ENCODE results near the gene SNPH.
"Not testable (repeated sequence)": the region's sequence is repeated elsewhere in the genome, so short reads cannot be mapped to it uniquely, and the experiment has no call there.

Gene SNPH, protein sequence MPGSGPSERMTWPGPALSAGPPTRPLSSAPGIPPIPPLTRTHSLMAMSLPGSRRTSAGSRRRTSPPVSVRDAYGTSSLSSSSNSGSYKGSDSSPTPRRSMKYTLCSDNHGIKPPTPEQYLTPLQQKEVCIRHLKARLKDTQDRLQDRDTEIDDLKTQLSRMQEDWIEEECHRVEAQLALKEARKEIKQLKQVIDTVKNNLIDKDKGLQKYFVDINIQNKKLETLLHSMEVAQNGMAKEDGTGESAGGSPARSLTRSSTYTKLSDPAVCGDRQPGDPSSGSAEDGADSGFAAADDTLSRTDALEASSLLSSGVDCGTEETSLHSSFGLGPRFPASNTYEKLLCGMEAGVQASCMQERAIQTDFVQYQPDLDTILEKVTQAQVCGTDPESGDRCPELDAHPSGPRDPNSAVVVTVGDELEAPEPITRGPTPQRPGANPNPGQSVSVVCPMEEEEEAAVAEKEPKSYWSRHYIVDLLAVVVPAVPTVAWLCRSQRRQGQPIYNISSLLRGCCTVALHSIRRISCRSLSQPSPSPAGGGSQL

DNA sequence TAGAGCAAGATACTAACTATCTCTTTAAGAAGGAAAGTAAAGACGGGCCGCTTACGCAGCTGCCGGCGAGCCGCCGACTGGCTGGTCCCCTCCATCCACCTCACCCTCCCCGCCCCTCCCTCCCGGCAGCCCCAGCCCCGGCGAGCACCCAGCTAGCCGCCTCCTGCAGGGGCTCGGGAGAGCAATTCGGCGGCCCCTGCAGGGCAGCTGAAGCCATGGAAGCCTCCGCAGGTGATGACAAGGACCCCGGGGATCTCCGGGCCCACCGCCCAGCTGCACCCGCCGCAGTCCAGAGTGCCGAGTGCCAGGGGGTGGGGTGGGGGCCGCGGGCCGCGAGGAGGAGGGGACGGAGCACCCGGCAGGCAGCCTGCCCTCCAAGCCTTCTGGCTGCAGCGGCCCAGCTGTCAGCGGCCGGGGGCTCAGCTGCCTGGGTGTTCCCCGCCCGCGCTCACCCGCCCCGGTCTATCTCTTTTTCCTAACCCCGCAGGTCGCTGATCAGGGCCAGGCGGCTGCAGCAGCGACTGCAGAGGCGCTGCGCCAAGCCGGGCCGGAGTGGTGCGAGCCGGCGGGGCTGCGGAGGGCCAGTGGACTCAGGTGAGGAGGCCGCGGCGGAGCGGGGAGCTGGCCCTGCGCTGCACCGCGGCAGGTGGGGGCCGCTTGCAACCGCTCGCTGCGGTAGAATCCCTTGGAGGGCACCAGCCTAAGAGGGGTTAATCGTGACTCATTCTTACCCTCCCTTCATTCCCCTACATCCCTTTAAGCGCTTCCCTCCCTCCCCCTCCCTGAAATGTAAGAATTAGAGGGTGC is at the start of gene SNPH:
Gene SNPH, plus strand, starts transcription at position 128 of the 807 bp plus-strand sequence. CDS start 29,946 bp downstream, outside the sequence.
- peak; percentile 21 for DNase-seq

DNA sequence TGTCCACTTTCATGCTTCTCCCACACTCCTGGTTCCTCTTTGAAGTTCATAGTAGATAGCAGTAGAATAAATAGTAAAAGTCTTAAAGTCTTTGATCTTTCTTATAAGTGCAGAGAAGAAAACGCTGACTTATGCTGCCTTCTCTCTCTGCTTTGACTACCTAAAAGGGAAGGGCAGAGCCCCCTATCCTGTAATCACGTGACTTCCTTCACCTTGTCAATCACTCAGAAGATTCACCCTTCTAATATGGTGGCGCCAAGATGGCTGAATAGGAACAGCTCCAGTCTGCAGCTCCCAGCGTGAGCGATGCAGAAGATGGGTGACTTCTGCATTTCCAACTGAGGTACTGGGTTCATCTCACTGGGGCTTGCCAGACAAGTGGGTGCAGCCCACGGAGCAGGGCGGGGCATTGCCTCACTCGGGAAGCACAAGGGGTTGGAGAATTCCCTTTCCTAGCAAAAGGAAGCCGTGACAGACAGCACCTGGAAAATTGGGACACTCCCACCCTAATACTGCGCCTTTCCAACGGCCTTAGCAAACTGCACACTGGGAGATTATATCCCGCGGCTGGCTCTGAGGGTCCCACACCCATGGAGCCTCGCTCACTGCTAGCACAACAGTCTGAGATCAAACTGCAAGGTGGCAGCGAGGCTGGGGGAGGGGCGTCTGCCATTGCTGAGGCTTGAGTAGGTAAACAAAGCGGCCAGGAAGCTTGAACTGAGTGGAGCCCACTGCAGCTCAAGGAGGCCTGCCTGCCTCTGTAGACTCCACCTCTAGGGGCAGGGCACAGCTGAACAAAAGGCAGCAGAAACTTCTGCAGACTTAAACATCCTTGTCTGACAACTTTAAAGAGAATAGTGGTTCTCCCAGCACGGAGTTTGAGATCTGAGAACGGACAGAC is 49.3 kb upstream of the SNPH start:
- not testable (repeated sequence) for DNase-seq

DNA sequence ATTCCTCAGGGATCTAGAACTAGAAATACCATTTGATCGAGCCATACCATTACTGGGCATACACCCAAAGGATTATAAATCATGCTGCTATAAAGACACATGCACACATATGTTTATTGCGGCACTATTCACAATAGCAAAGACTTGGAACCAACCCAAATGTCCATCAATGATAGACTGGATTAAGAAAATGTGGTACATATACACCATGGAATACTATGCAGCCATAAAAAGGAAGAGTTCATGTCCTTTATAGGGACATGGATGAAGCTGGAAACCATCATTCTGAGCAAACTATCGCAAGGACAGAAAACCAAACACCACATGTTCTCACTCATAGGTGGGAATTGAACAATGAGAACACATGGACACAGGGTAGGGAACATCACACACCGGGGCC is 43.3 kb upstream of the SNPH start:
- DNase-seq: not testable (repeated sequence)

DNA sequence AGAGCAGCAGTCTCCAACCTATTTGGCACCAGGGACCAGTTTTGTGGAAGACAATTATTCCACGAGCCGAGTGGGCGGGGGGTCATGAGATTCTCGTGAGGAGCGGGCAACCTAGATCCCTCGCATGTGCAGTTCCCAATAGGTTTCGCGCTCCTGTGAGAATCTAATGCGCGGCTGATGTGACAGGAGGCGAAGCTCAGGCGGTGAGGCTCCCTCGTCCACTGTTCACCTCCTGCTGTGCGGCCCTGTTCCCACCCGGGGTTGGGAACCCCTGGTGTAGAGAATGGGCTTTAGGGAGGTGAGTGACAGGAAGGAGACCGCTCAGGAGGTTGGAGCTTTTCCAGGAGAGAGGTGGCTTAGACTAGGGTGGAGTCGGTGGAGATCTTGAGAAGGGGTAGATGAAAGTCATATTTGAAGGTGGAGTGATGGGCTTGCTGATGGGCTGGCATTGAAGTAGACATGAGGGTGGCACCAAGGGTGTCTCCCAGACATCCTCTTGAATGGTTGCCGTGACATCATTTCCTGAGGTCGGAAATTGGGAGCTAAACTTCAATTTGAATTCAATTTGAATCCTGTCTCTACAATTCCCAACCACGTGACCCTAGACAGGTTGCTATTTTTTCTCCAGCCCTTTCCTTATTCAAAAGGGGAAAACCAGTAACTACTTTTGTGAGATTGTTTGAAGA is 41.7 kb upstream of the SNPH start:
- no peak for DNase-seq

DNA sequence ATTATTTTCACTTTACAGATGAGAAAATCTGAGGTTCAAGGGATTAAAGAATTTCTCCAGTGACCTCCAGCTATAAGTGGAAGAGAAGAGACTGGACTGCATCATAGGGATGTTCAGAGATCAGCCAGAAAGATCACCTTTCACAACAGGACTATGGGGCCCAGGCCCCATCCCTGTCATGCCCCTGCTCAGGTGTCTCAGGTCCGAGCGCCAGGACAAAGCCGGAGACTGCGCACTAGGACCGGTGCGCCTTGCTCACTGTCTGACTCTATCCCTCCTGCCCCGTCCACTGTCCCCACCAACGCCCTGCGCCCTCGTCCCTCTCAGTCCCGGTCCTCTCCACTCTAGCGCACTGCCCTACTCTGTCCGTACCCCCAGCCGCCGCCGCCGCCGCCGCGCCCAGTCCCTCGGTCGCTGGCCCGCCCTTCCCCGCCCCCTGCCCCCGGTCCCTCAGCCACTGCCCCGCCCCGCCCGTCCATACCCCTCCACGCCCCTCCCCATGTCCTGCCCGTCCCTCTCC is 40.8 kb upstream of the SNPH start:
- no peak for DNase-seq

DNA sequence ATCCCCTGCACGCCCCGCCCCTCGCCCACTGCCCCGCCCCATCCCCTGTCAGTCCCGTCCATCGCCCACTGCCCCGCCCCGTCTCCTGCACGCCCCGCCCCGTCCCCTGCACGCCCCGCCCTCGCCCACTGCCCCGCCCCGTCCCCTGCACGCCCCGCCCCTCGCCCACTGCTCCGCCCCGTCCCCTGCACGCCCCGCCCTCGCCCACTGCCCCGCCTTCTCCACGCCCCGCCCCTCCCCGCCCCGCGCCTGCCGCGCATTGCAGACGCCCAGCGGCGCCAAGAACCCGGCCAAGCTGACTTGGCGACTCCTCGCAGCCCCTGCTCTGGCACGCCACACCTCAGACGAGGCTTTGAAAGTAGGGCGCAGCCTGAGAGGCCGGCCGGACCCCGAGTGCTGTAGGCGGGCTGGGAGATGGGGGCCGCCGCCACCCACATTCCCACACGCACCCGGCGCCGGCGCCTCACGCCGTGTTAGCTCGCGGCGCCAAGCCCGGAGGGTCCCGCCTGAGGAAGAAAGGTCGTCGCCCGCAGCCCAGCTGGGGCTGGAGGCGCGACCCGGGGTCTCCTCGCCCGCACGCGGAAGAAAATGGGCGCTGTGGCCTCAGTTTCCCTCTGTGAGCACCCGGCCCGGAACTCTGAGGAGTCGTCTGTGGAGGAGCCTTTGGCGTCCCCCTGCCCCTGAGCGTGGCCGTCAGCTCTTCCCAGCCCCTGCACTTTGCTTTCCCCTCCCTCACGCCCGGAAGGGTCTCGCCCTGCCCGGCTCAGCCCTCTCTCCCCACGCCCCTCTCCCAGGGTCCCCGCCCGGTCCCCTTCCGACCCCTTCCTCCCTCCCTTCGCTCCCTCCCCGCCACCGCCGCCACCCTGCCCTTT is 40.1 kb upstream of the SNPH start, which contains the start of gene RAD21L1:
Gene RAD21L1, plus strand, starts transcription at position 262 of the 872 bp plus-strand sequence. CDS start 2,410 bp downstream, outside the sequence.
- no peak for DNase-seq

DNA sequence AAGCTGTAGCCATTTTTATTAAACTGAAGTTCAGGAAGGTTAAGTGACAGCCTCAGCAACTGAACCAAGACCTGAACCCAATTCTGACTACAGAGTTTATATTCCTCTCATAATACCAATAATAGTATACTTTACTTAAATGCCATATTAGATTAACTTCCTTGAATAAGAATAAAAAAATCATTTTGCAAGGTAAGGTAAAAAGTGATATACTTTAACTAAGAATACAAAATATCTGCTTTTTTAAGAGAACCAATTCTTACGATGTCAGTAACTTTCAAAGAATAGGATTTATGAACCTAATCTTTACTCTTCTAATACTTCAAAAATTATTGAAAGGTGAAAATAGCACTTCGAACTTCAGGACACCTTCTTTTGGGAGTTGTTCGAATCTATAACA is 36.6 kb upstream of the SNPH start:
- DNase-seq: no peak

DNA sequence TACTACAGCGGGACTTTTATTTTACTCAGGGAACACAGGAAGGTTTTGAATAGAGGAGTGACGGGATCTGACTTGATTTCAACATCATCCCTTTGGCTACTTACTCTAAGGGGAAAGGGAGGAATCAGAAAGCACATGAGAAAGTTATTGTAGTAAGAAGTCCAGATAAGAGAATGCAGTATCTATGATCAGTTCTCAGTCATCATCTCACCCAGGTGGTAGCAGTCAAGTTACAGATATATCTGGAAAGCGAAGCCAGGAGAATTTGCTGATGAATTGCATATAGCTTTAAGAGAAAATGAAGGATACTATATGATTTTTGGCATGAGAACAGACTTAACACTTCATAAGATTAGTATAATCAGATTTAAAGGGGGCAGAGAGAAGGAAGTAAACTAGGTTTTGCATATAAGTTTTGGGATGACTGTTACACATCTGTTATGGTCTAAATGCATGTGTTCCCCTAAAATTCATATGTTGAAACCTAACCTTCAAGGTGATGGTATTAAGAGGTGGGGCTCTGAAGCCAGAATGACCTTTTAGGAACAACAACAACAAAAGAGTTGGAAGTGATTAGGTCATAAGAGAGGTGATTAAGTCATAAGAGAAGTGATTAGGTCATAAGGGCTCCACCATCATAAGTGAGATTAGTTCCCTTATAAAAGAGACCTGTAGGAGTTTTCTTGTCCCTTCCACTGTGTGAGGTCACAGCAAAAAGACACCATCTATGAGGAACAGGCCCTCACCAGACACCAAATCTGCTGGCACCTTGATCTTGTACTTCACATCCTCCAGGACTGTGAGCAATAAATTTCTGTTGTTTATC is 33.6 kb upstream of the SNPH start:
- DNase-seq: no peak

DNA sequence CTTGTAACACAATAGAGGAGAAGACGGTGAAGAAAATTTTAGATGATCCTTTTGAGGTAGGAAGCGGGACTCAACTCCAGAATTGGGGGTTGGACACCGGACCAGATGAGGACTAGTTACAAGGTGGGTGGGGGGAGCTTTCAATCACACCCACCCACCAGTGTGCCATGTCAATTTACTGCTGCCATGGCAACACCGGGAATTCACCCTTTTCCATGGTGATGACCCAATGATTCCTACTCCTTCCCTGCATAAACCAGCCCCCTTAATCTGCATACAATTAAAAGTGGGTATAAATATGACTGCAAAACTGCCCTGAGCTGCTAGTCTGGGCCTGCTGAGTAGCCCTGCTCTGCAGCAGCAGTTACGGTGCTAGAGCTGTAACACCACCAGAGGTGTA is 25.5 kb upstream of the SNPH start:
- no peak for DNase-seq

DNA sequence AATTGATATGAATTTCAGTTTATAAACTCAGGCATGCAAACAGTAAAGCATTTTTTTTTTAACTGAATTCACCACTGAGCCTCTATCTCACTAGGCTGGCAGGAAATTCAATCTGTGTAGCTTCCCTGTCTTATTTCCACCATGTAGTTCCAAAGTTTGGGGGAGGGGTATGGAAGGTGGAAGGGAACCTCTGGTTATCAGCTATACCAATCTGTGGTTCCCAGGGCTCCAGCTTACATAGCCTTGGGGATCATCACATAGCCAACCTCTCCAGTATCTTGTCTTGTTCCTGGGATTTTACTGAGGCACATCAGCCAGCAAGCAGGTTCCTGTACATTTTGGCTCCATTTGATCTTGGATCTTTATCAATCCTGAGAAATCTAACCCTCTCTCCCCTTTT is 24.6 kb upstream of the SNPH start:
- no peak for DNase-seq

DNA sequence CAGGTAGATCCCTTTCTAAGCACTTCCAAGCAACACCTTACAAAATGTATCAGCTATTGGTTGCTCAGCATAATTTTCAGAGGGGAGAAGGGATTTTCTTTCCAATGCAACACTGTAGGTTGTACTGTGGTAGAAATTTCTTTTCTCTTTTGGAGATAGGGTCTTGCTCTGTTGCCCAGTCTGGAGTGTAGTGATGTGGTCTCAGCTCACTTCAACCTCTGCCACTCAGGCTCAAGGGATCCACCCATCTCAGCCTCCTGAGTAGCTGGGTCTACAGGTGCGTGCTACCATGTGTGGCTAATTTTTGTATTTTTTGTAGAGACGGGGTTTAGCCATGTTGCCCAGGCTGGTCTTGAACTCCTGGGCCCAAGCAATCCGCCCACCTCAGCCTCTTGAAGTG is 24.0 kb upstream of the SNPH start:
- no peak for DNase-seq

DNA sequence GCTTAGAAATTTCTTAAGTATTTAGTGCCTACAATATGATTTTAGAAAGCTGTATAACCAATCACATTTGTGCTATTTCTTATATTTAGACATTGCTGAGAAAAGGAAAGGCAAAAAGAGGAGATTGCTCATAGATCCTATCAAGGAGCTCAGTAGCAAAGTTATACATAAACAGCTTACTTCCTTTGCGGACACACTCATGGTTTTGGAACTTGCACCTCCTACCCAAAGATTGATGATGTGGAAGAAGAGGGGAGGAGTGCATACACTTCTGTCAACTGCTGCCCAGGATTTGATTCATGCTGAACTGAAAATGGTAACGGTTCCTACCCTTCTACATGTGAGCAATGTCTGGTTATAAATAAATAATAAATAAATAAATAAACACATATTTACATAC is 23.6 kb upstream of the SNPH start:
- DNase-seq: no peak

DNA sequence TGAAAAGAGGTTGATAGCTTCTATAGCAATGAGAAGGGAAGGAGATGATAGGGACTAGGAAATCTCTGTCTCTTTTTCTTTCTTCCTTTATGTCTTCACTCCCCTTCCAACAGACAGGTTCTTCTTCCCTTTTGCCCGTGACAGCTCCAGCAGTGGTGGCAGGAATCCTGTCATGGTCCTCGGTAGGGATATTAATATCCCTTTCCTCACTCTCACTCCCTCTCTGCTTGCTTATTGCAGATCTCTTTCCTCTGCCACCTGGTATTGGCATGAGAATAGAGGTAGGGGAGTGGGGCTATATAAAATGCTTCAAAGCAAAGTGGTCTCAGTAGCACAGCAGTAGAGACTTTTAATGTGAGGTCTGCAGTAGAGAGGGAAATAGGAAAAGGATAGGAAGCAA is 20.5 kb upstream of the SNPH start:
- DNase-seq: no peak

DNA sequence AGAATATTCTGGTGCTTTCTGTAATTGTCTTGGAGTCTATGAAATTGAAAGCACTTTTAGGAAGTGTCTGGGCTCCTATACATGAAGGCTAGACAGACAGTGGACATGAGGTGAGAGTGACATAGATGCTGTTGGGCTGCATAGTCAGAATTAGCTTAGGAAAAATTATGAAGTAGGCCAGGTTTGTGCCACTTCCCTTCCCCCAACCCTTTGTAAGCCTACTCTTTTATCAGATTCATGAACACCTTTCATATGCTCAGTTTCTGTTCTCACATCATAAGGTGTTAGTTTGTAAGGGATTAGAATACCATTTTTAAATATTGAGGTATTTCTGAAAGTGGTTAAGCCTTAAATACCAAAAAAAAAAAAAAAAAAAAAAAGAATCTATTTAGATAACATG is 18.4 kb upstream of the SNPH start:
- no peak for DNase-seq

DNA sequence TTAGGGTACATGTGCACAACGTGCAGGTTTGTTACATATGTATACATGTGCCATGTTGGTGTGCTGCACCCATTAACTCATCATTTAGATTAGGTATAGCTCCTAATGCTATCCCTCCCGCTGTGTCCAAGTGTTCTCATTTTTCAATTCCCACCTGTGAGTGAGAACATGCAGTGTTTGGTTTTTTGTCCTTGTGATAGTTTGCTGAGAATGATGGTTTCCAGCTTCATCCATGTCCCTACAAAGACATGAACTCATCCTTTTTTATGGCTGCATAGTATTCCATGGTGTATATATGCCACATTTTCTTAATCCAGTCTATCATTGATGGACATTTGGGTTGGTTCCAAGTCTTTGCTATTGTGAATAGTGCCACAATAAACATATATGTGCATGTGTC is 15.8 kb upstream of the SNPH start:
- DNase-seq: not testable (repeated sequence)

DNA sequence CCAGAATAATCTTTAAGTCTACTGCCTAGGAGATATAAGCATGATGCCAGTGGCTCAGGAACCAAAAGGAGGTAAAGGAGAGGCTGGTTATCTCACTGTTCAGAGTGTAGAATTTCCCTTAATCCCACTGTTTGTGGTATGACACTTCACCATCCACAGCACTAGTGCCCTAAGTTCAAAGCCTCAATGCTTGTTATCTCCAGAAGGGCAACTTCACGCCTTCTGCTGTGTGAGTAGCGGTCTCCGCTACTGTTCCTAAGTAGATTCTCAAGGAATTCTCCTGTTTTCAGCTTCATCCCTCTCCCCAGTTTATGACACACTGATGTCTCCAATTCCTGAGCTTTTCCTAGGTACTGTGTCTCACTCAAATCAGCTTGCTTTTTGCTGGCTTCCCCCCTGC is 13.7 kb upstream of the SNPH start:
- DNase-seq: no peak

DNA sequence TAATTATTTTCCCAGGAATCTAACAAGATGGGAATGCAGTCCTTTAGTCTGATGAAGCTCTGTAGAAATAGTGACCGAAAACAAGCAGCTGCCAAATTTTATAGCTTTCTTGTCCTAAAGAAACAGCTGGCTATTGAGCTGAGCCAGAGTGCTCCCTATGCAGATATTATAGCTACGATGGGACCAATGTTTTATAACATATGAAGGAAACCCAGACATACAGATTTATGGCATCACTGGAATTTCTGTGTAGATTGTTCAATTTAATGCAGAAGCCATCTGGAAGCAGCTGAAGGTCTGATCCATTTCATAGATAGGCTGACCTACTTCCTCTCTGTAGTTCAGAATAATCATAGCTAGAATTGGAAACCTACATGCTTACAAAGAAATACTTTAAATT is 11.8 kb upstream of the SNPH start:
- DNase-seq: no peak

DNA sequence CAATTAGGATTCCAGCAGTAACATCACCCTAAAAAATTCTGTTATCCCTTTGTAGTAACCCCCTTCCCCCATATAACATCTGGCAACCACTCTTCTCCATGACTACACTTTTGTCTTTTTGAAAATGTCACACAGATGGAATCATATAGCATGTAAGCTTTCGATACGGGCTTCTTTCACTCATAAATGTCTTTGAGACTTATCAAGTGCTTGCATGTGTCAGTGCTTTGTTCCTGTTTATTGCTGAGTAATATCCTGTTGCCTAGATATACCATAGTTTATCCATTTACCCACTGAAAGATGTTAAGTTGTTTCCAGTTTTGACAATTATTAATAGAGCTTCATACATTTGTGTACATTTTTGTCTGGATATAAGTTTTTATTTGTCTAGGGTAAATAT is 10.4 kb upstream of the SNPH start:
- DNase-seq: no peak

DNA sequence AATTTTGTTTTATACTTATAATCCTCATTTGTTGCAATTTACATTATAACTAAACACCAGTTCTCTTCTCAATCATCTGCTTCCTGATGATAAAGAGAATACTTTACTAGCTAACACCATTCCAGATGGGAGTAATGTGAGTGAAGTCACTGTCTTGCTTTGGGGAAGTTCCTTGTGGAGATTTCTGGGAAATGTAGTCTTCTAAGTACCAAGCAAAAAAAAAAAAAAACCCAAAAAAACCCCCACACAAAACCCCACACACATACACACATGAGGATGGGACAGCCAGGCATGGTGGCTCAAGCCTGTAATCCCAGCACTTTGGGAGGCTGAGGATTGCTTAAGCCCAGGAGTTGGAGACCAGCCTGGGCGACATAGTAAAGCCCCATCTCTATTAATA is 2.2 kb upstream of the SNPH start:
- DNase-seq: peak; percentile 10

DNA sequence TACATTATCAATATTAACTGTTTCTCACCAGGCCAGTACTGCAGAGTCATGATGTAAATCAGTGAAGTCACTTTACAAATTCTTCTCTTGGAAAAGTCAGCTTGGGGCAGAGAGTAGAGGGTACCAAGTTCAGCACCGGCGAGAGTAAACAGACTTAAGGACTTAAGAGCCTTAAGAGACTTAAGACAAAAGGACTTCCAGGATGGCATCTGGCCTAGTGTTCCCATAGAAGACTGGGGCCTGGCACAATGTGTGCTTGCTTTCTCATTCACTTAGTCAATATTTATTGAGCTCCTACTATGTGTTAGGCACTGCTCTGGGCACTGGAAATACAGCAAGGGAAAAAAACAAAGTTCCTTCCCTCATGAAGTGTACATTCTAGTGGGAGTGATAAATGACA is 1.4 kb upstream of the SNPH start:
- no peak for DNase-seq

Measured in DMS 273 treated with DMSO at 0.1 percent for 48 hours (cell line).